Erythroblast (primary cell): Measurements from ENCODE around the gene ARCN1.

ENCODE experiments used
- GATA1 ChIP-seq: IDR thresholded peaks from 2 replicates; pipeline ENCODE4 v1.6.1; 2011; ENCODE audit warnings: low read depth, mild to moderate bottlenecking, control low read depth, low read length, moderate library complexity
- POLR2A ChIP-seq: IDR thresholded peaks from 2 replicates; pipeline ENCODE4 v1.6.1; 2011; ENCODE audit warnings: mild to moderate bottlenecking, low read length

- TF ChIP-seq POLR2A (no peak), GATA1 (no peak)
Measured at GRCh38 chr11:118619444-118620197, 47.4 kb downstream of the ARCN1 start.
